Neural cell (in vitro differentiated cells): ENCODE results near the gene LYSET.

Experiments
- CTCF ChIP-seq: fragments of 450-650 bp; IDR thresholded peaks from 2 replicates; pipeline ENCODE4 v1.5.1; 2014; ENCODE audit warnings: antibody characterized with exemption, mild to moderate bottlenecking, moderate library complexity; ENCODE audit not compliant: poor library complexity, severe bottlenecking
- EZH2 ChIP-seq: fragments of 200-600, 300-800 bp; shearing (Covaris generic), sonication (generic); IDR thresholded peaks from 2 replicates; pipeline ENCODE4 v1.6.1; 2014; ENCODE audit warnings: antibody characterized with exemption, low read length, borderline replicate concordance, mild to moderate bottlenecking; ENCODE audit not compliant: insufficient read depth, poor library complexity, severe bottlenecking
- POLR2AphosphoS5 ChIP-seq: IDR thresholded peaks from 2 replicates; pipeline ENCODE4 v1.6.1; 2012
- SMC3 ChIP-seq: fragments of 450-650 bp; conservative IDR thresholded peaks from 2 replicates; pipeline ENCODE4 v1.6.1; 2014; ENCODE audit warnings: antibody characterized with exemption, mild to moderate bottlenecking, moderate library complexity; ENCODE audit not compliant: poor library complexity
- TAF1 ChIP-seq: IDR thresholded peaks from 2 replicates; pipeline ENCODE4 v1.6.1; 2012; ENCODE audit warnings: low read depth

GRCh38 chr14:93148979-93149378 is 36.1 kb upstream of the LYSET start:
- TF ChIP-seq TAF1 (no peak), SMC3 (no peak), CTCF (no peak), POLR2AphosphoS5 (no peak), EZH2 (no peak)
